PC-9 (cell line): ENCODE measurements around the gene ATG2A.

Experiments used
- CTCF ChIP-seq: fragments of 200-600 bp; sonication (generic); conservative IDR thresholded peaks from 2 replicates; pipeline ENCODE4 v1.6.1; 2017; ENCODE audit warnings: mixed run types, antibody characterized with exemption, mild to moderate bottlenecking, moderate library complexity
- EZH2 ChIP-seq: fragments of 200-600 bp; sonication (generic); IDR thresholded peaks from 2 replicates; pipeline ENCODE4 v1.8.0; 2017; ENCODE audit warnings: antibody characterized with exemption, low read depth

GRCh38 chr11:64926689-64927088 is 9.7 kb upstream of the ATG2A start:
- TF ChIP-seq CTCF, result no peak
- no peak for TF ChIP-seq EZH2
